Measurements from ENCODE around the gene SZRD1.

Gene SZRD1

GRCh38 chr1:16394977-16395376, 27.9 kb downstream of the SZRD1 start:
- DNase-seq (ENCODE audit: low read depth), result no peak

- DNase-seq (ENCODE audit: low read depth), result no peak
Measured at GRCh38 chr1:16396591-16396990, 29.5 kb downstream of the SZRD1 start.

GRCh38 chr1:16397120-16397519, 30.1 kb downstream of the SZRD1 start:
- DNase-seq (ENCODE audit: low read depth), result no peak

- no peak for DNase-seq (ENCODE audit: low read depth)
Measured at GRCh38 chr1:16398371-16398953, 31.4 kb downstream of the SZRD1 start.

- no peak for DNase-seq (ENCODE audit: low read depth)
Measured at GRCh38 chr1:16402742-16403141, 35.7 kb downstream of the SZRD1 start.

- no peak for DNase-seq (ENCODE audit: low read depth)
Measured at GRCh38 chr1:16405441-16405840, 38.4 kb downstream of the SZRD1 start.

- DNase-seq (ENCODE audit: low read depth), result no peak
Measured at GRCh38 chr1:16406868-16407267, 39.8 kb downstream of the SZRD1 start.

- no peak for DNase-seq (ENCODE audit: low read depth)
Measured at GRCh38 chr1:16409536-16410152, 42.6 kb downstream of the SZRD1 start.

- no peak for DNase-seq (ENCODE audit: low read depth)
Measured at GRCh38 chr1:16410803-16411202, 43.8 kb downstream of the SZRD1 start.

- DNase-seq (ENCODE audit: low read depth), result no peak
Measured at GRCh38 chr1:16413191-16413590, 46.1 kb downstream of the SZRD1 start.

- no peak for DNase-seq (ENCODE audit: low read depth)
Measured at GRCh38 chr1:16418823-16419425, 51.9 kb downstream of the SZRD1 start.

- DNase-seq (ENCODE audit: low read depth), result no peak
Measured at GRCh38 chr1:16420424-16421118, 53.5 kb downstream of the SZRD1 start.

- no peak for DNase-seq (ENCODE audit: low read depth)
Measured at GRCh38 chr1:16421201-16421600, 54.2 kb downstream of the SZRD1 start.

- no peak for DNase-seq (ENCODE audit: low read depth)
Measured at GRCh38 chr1:16422041-16422440, 55.0 kb downstream of the SZRD1 start.

GRCh38 chr1:16425125-16426025, 58.3 kb downstream of the SZRD1 start:
- no peak for DNase-seq (ENCODE audit: low read depth)

- no peak for DNase-seq (ENCODE audit: low read depth)
Measured at GRCh38 chr1:16430606-16431005, 63.6 kb downstream of the SZRD1 start.

- DNase-seq (ENCODE audit: low read depth), result no peak
Measured at GRCh38 chr1:16433030-16433429, 66.0 kb downstream of the SZRD1 start.

GRCh38 chr1:16434007-16434406, 67.0 kb downstream of the SZRD1 start:
- no peak for DNase-seq (ENCODE audit: low read depth)

GRCh38 chr1:16434501-16434900, 67.5 kb downstream of the SZRD1 start:
- no peak for DNase-seq (ENCODE audit: low read depth)

- DNase-seq (ENCODE audit: low read depth), result no peak
Measured at GRCh38 chr1:16436946-16437474, 70.0 kb downstream of the SZRD1 start, which contains the start of gene SPATA21. Gene SPATA21, minus strand, starts transcription at chr1:16437424. Its CDS starts 6,053 bp downstream, at chr1:16431371.

GRCh38 chr1:16438516-16438915, 71.5 kb downstream of the SZRD1 start:
- no peak for DNase-seq (ENCODE audit: low read depth)

GRCh38 chr1:16438924-16439323, 71.9 kb downstream of the SZRD1 start:
- DNase-seq (ENCODE audit: low read depth), result no peak

Data from CMK (cell line).